ENCODE results near the gene THSD4. TPM values are rescaled to one million over a fixed set of nuclear protein-coding genes. Genes with fewer than 3 reads are reported as not detected.

THSD4 gene
- total RNA-seq, 1 donor from 2014 or later, result 73.5 TPM

- DNase-seq (ENCODE audit: low read depth), result no peak
- TF ChIP-seq CTCF (conservative IDR thresholded peaks at IDR 0.05; ENCODE audit: low read depth, low read length), result no peak
- no peak overlapping the region for H3K4me3 ChIP-seq (ENCODE audit: low read depth, low read length)
Observed at GRCh38 chr15:71447328-71448250, 332.3 kb downstream of the THSD4 start.

- TF ChIP-seq CTCF (conservative IDR thresholded peaks at IDR 0.05; ENCODE audit: low read depth, low read length), result peak; percentile 97
- H3K4me3 ChIP-seq (ENCODE audit: low read depth, low read length), result no peak overlapping the region
- DNase-seq (ENCODE audit: low read depth), result no peak
Observed at GRCh38 chr15:71448688-71449114, 333.4 kb downstream of the THSD4 start.

GRCh38 chr15:71449363-71449762, 334.1 kb downstream of the THSD4 start:
- no peak for DNase-seq (ENCODE audit: low read depth)
- TF ChIP-seq CTCF (conservative IDR thresholded peaks at IDR 0.05; ENCODE audit: low read depth, low read length), result no peak
- no peak overlapping the region for H3K4me3 ChIP-seq (ENCODE audit: low read depth, low read length)

GRCh38 chr15:71449956-71450355, 334.7 kb downstream of the THSD4 start:
- TF ChIP-seq CTCF (conservative IDR thresholded peaks at IDR 0.05; ENCODE audit: low read depth, low read length), result no peak
- no peak overlapping the region for H3K4me3 ChIP-seq (ENCODE audit: low read depth, low read length)
- no peak for DNase-seq (ENCODE audit: low read depth)

GRCh38 chr15:71451130-71451529, 335.9 kb downstream of the THSD4 start:
- H3K4me3 ChIP-seq (ENCODE audit: low read depth, low read length), result no peak overlapping the region
- TF ChIP-seq CTCF (conservative IDR thresholded peaks at IDR 0.05; ENCODE audit: low read depth, low read length), result no peak
- no peak for DNase-seq (ENCODE audit: low read depth)

- TF ChIP-seq CTCF (conservative IDR thresholded peaks at IDR 0.05; ENCODE audit: low read depth, low read length), result no peak
- no peak overlapping the region for H3K4me3 ChIP-seq (ENCODE audit: low read depth, low read length)
Observed at GRCh38 chr15:71452893-71453292, 337.6 kb downstream of the THSD4 start.

More at GRCh38 chr15:71452893-71453292, 337.6 kb downstream of the THSD4 start:
- no peak for DNase-seq (ENCODE audit: low read depth)

Data from epithelial cell of proximal tubule (primary cell).